Measurements from ENCODE around the gene CD300LF.

DNA sequence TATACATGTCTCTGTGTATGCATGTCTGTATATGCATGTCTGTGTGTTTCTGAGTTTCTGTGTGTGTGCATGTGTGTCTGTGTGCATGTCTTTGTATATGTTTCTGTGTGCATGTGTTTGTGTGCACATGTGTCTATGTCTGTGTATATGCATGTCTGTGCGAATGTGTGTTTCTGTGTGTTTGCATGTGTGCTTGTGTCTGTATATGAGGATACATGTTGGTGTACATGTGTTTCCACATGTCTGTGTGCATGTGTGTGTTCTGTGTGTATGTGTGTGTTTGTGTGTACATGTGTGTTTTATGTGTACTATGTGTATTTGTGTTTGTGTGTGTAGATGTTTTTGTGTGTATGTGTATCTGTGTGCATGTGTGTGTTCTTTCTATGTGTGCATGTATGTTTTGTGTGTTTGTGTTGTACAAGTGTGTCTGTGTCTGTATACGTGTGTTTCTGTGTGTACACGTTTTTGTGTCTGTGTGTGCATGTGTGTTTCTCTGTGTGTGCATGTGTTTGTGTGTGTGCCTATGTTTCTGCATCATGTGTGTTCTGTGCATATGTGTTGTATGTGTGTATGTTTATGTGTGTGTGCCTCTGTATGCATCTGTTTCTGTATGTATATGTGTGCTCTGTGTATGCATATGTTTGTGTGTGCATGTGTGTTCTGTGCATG is 15.4 kb upstream of the CD300LF start:
- TF ChIP-seq, protein P1, sequence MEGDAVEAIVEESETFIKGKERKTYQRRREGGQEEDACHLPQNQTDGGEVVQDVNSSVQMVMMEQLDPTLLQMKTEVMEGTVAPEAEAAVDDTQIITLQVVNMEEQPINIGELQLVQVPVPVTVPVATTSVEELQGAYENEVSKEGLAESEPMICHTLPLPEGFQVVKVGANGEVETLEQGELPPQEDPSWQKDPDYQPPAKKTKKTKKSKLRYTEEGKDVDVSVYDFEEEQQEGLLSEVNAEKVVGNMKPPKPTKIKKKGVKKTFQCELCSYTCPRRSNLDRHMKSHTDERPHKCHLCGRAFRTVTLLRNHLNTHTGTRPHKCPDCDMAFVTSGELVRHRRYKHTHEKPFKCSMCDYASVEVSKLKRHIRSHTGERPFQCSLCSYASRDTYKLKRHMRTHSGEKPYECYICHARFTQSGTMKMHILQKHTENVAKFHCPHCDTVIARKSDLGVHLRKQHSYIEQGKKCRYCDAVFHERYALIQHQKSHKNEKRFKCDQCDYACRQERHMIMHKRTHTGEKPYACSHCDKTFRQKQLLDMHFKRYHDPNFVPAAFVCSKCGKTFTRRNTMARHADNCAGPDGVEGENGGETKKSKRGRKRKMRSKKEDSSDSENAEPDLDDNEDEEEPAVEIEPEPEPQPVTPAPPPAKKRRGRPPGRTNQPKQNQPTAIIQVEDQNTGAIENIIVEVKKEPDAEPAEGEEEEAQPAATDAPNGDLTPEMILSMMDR (IDR thresholded peaks at IDR 0.05) = no peak
- TF ChIP-seq POLR2A (IDR thresholded peaks at IDR 0.05) = no peak
